Daoy (cell line): ENCODE measurements around the gene LPAR1. TPM values are rescaled to one million over a fixed set of nuclear protein-coding genes. Genes with fewer than 3 reads are reported as not detected.

Experiments
- DNase-seq: peaks from one replicate; pipeline ENCODE4 v3.0.0-alpha.2; 2015; ENCODE audit warnings: low read depth
- total RNA-seq: library from RNA; depleted of rRNA; stranded (reverse); fragments of >200 nt; shearing (Covaris generic); gene quantifications from 2 replicates; pipeline ENCODE4 v1.2.3, GENCODE V29; 2014

Gene LPAR1
- total RNA-seq, 1 experiment from 2014 or later = 11.4 TPM

DNA sequence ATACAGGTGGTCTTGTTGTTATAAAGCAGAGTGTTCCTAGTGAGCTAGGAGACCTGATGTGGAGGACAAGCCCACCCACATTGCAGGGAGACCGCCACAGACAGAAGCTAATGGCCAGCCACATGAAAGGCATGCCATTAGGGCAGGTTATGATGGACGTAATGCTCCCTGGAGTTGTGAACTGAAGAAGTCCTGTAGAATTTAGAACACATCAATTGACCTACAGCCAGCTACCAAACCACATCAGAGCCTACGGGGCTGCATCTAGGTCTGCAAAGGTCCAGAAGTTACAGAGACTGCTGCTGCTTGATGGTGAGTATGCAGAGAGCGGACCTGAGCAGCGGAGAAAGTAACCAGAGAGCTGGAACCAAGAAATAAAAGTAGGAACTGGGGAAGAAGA is 116.6 kb downstream of the LPAR1 start:
- DNase-seq = no peak

DNA sequence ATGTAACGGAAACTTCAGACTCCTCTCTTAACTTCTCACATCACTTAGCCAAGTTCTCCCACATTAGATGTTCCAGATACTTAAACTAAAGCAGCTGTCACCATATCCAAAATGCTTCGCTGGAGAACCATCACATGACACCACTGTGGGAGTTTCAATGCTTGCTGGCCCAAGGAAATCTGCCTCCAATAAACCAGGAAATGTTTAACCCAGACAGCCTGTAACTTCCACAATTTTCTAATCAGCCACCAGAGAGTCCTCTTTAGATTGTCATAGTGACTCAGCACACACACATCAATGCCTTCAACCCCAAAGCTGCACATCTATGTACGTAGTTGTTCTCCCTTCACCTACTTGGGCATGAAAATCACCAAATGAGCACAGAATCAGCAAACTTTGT is 118.7 kb downstream of the LPAR1 start:
- peak; percentile 81 for DNase-seq

DNA sequence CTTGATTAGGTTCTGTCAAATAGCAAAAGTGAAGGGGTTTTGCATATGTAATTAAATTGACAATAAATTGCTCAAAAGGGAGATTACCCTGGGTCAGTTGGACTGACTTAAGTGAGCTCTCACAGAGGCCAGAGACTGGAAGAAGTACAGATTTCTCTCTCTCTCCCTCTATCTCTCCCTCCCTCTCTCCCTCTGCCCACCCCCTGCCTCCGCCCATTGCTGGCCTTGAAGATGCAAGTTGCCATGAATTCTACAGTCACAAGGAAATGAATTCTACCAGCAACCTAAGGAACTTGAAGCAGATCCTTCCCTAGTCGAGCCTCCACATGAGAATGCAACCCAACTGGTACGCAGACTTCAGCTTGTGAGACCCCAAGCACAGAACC is 119.2 kb downstream of the LPAR1 start:
- DNase-seq = no peak

DNA sequence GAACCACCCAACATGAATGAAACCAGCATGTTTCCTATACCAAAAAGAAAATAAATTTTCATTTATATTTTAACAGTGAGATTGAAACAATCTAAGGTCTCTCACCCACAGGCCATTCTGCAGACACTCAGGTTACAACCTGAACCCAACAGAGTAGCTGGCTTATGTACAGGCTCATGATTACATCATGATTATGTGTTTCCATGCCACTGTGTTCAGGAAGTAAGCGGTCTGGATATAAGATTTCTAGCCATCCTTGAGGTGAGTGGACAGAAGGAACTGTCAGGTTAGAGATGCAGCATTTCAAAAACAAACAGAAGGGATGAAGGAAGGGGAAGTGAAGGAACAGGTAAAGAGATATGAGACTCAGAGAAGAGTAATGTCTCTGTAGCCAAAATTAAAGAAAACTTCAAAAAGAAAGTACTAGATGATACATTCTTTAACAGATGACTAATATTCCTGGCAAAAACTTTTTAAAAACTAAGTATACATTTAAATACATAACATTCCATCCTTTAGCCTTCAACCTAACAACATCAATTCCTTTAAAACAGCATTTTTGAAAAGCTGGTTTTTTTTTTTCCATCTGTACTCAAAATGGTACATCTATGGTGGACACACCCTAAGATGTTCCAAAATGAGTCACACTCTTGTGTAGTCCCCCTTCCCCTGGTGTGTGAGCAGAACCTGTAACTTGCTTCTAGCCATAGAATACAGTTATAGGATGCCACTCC is 119.8 kb downstream of the LPAR1 start:
- peak; percentile 61 for DNase-seq

DNA sequence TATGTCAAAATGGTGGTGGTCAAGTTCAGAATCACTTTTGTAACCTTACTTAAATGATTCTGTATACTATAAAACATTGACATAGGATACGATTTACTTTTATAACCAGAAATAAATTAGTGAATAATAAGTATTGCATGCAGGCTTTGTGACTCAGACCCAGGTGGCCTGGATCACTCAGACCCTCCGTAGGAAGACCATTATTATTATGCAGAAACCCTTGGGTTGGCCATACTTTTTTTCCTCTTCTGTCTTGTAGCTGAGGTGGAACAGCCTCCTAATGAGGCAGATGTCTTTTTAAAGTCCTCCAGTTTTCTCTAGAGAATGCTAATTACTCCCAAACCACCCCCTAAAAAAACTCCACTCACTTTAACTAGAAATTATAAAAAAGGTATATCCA is 121.9 kb downstream of the LPAR1 start:
- no peak for DNase-seq

DNA sequence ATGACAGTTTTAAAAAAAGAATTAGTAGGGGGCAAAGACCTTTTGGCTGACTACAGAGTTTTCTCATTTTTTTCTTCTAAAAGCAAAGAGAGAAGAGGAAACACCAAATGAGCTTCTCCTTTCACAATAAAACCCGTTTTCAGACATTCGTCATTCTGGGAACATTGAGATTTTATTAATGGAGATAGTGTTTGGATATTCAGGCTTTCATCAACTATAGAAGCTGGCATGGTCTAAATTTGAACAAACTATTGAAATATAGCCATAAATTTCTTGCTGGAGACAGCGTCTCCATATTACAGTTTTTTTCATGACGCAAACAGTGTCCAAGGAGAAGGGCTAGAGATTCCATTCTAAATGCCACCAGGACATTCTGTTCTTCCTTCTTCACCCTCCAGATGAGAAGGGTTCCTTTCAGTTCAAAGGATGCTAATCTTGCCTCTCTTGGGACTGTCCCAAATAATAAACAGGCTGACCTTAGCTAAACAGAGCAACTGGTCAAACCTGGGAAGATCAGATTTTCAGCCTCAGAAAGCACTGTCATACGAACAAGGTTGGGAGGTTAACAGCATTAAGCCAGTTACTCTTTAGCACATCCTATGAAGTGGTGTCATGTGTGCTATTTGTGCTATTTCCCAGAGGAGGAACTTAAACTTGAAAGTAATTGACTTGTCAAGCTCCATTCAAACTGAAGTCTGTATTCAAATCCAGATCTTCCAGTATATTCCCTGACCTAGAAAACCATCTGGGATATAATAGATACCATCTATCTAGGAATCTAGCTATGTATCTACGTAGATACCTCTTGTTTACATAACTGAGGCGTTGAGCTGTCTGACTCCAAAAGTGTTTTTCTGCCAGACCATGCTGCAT is 125.6 kb downstream of the LPAR1 start:
- no peak for DNase-seq

DNA sequence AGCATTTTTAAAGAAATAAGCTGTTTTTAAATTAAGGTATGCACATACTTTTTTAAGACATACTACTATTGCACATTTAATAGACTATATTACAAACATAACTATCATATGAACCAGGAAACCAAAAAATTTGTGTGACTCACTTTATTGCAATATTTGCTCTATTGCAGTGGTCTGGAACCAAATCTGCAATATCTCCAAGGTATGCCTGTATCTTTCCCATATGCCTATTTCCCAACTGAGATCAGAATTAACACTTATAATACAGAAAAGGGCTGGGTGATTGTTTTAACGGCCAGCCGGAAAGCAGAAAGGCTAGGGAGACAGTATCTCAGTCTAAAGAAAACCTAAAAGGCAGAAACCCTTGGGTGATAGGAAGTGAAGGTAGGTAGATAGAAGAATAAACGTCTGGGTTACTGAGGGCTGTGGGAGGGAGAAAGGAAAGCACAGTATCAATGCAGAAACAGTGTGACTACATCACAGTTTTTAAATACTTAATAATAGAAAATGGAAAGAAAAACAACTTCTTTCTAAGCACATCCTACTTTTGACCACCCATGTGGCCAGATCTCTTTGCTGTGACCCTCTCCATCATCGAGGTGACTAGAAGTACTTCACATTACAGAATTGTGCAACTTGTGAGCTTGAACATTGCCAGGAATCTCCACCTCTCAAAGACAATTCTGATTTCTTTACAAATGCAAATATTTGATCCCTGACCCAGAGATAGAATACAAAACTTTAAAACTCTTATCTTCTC is 126.4 kb downstream of the LPAR1 start:
- no peak for DNase-seq

DNA sequence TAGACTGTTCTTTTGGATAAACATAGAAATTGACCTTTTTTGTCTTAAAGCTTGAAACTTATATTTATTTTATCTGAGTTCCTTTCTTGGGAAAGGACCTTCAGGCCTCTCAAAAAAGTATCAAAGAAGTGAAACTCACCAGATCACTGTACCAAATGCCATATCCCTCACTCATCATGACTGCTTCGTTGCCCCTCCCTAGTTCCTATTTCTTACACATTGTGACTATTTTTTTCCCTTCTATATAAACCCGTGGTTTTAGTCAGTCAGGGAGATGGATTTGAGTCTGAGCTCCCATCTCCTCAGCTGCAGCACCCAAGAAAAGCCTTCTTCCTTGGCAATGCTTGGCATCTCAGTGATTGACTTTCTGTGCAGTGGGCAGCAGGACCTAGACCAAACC is 129.4 kb downstream of the LPAR1 start:
- no peak for DNase-seq

DNA sequence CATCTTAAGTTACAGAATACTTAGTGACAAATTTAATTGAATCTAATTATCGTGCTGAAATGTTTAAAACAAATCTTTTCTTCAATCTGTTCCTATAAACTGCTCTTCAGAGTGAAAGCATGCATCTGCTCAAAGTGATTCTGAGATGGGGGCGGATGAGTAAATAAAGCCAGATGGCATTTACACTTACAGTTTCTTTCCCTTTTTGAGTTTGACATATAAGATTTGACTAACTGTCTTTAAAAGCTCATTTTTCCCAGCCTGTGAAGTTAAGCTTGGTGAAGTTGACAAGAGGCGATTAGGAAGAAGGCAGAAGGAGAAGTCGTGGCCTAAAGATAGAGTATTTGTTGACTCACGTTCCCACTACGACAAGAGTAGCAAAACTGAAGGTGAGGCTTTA is 137.4 kb downstream of the LPAR1 start:
- DNase-seq = no peak

DNA sequence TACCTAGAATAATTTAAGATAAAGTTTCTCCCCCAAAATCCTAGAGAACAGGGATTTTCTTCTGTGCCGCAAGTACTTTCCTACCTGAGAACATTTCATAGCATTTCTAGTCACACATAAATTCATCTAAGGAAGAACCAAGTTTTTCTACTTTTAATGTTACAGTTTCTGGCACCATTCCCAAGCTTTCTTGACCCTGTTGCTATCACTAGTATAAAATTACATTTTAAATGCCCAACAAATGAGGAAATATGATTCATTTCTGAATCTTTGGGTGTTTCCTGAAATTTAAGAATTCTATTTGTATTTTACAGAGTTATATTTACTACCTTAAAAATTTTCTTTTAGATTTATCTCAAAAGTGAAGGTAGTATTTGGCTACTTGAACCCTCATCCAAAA is 137.8 kb downstream of the LPAR1 start:
- no peak for DNase-seq

DNA sequence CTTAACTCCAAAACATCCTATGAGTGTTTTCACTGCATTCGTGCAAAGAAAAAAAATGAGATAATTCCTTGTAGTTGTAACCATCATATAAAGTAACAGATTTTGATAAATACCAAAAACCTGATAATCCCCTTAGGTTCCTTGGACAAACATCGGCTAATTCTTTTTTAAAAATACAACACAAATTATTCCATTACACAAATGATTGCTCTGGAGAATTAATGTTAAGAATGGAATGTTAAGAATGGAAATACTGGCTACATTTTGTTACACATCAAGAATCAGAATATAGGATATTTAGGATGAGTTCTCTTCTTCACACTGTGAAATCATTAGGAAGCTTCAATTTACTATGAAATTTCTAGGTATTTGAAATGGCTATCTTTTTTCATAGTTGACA is 139.4 kb downstream of the LPAR1 start:
- DNase-seq = no peak

DNA sequence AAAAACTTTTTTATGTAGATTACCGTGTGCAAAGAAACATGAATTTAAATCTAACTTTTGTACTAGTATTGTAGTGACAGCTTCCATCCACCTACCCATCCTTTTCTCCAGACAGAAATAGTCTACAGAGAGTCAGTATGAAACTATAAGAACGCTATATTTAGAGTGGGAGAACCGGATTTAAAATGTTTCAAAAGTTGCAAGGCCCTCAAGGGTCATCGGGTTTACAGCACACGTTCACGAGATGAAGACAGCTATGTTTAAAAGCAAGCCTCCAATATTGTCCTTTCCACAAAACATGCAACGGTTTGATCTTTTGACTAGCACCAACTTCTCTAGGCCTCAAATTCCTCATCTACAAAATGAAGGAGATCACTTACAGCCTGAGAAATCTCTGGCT is 139.9 kb downstream of the LPAR1 start:
- DNase-seq = no peak

DNA sequence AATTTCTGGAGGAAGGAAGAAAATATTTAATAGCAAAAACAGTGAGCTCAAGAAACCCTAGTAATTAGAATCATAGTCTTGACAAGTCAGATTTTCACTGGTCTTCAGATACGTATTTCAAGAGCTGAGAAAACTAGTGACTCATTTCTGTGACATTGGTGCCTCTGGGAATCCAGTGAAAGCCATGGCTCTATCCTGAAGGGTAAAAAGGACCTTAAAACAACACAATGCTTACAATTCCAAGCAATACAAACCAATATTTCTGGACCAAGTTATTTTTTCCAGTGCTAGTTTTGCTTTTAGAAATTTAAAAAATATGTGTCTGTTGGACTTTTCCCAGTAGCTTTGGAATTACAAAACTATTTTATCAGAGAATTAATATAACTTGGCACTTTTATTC is 140.3 kb downstream of the LPAR1 start:
- DNase-seq = no peak

DNA sequence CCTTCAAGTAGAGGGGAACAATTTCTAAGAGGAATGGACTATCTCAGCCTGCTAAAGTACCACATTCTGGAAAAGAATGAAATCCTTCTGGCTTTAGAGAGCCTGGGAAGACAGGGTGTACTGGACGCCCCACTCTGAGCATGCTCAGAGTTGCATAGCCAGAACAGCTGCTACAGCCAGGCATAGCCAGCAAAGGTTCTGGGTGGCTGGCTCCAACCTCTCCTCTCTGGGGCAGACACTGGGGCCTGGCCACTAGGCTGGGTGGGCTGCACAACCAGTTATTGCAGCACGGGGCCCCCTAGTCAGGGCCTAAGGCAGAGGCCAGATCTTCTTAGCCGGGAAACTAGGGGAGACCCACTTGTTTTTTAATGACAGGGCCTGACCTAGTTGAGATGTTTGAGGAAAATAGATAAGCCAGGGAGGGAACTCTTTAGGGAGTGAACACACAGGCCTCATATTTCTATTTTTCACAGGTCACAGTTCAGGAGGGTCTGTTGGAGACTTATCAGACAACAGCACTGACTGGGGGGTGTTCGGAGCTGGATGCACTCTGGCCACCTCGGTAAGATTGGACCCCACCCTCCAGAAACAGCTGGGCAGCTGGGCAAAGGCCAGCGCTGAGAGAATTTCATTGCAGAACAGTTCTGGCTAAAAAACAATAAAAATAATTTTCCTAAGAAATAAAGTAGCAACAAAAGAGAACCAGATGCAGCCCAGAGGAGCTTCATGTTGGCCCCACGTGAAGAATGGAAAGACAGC is 142.9 kb downstream of the LPAR1 start:
- DNase-seq = no peak

DNA sequence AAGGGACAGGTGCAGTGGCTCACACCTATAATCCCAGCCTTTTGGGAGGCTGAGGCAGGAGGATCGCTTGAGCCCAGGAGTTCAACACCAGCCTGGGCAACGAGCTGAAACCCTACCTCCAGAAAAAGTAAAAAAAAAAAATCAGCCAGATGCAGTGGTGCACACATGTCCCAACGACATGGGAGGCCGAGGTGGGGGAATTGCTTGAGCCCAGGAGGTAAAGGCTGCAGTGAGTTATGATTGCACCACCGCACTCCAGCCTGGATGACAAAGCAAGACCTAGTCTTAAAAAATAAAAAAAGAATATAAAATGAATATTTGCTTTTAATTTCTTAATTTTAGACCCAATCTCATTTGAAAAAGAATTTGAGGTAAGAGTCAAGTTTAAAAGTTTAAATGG is 143.5 kb downstream of the LPAR1 start:
- DNase-seq = no peak

DNA sequence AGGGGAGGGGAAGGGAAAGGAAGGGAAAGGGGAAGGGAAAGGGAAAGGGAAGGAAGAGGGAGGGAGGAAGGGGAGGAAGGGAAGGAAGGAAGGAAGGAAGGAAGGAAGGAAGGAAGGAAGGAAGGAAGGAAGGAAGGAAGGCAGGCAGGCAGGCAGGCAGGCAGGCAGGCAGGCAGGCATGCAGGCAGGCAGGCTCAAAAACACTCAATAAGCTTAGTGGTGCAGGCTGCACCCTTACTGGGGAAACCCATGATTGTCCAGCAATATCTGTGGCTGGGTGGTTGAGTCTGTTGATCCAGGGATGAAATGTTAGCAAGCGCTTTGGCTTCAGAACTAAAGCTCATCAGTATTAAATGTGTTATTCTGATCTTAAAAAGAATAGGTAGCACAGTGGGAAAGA is 145.6 kb downstream of the LPAR1 start:
- DNase-seq = no peak

DNA sequence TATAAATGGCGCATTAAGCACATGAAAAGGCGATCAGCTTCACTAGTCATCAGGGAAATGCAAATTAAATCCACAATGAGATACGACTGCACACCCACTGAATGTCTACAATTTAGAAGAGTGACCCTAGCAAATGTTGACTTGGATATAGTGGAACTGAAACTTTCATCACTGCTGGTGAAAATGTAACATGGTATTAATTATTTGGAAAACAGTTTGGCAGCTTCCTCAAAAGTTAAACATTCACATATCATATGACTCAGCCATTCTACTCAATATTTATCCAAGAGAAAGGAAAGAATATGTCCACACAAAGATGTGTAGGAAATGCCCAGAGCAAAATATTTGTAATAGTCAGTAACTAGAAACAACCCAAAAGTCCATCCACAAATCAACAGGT is 146.5 kb downstream of the LPAR1 start:
- DNase-seq = no peak

DNA sequence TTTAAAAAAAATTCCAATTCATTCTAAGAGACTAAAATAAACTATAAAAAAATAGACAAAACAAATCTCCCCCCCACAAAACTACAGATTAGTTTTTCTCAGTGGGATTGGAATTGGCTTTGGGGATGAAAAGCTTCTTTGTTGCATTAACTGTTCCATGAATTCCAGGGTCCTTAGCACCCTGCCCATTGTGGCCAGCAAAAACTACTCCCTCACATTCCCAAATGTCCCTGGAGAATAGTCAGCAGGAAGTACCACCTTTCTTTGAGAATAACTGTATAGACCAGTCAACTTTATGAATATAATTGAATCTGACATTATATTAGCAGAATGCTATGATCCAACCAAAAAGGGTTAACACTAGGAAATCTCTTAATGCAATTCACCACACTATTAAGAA is 147.9 kb downstream of the LPAR1 start:
- DNase-seq = peak; percentile 7

DNA sequence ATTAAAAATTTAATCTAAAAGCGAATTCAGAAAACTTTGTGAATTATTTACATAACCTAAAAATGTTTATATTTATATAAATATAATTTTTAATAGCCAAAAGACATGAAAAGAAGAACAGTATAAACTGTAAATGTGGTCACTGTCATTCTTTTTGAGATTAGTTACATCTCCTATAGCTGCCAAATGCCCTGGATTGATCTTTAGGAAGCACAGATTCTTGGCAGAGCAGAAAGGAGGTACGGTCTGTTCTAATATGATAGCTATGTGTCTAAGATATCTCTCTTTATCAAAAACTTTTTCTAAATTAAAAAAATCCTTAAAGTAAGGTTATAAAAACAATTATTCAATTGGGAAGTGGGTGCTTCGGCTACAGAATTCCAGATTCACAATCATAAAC is 151.0 kb downstream of the LPAR1 start:
- DNase-seq = no peak

DNA sequence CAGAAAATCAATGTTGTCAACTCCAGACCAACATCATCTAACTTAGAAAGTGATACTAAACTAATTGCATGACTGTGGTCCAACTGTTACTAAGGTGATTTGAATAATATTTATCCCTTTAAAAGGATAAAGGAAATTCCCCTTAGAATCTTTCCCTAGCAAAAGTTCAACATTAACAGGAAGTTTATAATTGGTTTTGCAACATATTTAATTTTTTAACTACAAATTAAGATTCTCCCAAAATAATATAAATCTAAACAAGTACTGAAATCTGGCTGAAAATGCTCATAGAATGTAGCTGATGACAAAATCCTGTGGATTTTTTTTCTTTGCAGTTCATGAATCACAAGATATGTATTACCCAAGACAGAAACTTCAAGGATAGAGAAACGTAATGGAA is 151.4 kb downstream of the LPAR1 start:
- DNase-seq = peak; percentile 5

DNA sequence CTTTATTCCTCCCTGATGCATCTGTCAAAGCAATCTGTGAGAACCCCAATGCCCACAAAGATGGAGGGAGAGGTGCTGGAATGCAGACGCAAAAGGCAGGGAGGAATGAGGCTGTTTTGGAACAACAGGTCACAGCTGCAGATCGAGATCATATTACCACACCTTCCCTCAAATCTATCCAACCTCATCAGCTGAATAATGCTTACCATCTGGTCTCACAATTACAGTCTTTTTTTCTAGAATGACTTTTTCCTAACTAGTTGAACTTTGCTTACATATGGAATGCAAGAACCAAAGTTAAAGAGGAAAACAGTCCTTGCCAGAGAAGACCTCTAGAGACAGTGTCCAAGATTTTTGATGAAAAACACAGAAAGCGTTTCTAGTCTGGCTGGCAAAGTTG is 158.1 kb downstream of the LPAR1 start:
- peak; percentile 36 for DNase-seq

DNA sequence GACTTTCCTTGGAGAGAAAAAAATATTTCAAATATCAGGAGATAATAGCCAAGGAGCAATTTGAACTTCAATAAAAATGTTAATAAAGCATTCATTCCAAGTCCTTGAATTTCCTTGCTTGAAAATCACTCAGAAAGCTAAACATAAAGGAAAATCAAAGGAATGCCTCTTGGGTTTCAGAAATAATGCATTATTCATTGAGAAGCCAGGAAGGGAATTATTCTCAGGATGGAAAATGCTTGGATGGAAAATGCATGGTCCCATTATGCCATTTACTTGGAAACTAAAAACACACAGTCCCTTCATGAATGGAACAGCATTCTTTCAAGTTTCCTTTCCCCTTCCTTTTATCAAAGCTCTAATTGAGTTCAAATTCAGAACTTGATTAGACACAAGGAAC is 160.9 kb downstream of the LPAR1 start:
- DNase-seq = no peak
